T-helper 2 cell treated with Interferon-gamma antibody and Interleukin-4, amounts not matched to agents 5 μg/mL and 100 μg/mL, for 36 hours (primary cell): ENCODE results near the gene SYT7.
"Not testable (repeated sequence)": the region's sequence is repeated elsewhere in the genome, so short reads cannot be mapped to it uniquely, and the experiment has no call there.

Experiments
- DNase-seq: peaks from one replicate; pipeline ENCODE4 v3.0.0; 2021; ENCODE audit warnings: low spot score
- H3K27ac Mint-ChIP-seq: one replicate; pipeline ENCODE4 v1.8.0; 2021; ENCODE audit warnings: mild to moderate bottlenecking, mixed read lengths
- H3K27me3 Mint-ChIP-seq: one replicate; pipeline ENCODE4 v1.8.0; 2021; ENCODE audit warnings: low read depth, mixed read lengths
- H3K36me3 Mint-ChIP-seq: one replicate; pipeline ENCODE4 v1.8.0; 2021; ENCODE audit warnings: low read depth, mixed read lengths
- H3K4me1 Mint-ChIP-seq: one replicate; pipeline ENCODE4 v1.8.0; 2021; ENCODE audit warnings: low read depth, mixed read lengths
- H3K4me3 Mint-ChIP-seq: one replicate; pipeline ENCODE4 v1.8.0; 2022; ENCODE audit warnings: mild to moderate bottlenecking, moderate library complexity, mixed read lengths
- H3K9me3 Mint-ChIP-seq: one replicate; pipeline ENCODE4 v1.8.0; 2021; ENCODE audit warnings: mixed read lengths

The SYT7 gene

GRCh38 chr11:61614782-61615181, 33.9 kb upstream of the SYT7 start:
- H3K4me1 Mint-ChIP-seq, H3K27me3 Mint-ChIP-seq, H3K9me3 Mint-ChIP-seq, H3K27ac Mint-ChIP-seq, DNase-seq, H3K4me3 Mint-ChIP-seq, H3K36me3 Mint-ChIP-seq: not testable (repeated sequence)

DNA sequence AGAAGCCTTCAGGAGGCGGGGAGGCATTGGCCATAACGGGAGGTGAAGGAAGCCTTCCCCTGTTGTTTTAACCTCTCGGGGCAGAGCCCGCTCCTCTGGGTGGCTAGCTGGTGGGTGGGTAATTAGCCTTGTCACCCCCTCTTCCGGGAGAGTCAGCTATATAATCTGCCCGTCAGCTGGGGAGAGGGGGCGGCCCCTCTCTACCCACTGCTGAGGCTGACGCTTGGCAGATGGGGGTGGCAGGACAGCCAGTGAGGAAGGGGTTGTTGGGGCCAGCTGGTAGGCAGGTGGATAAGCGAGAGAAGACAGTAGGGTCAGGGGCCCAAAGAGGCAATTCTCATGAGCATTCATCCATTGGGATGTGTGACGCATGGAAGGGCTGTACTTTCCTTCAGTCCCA, 33.0 kb upstream of the SYT7 start:
- Mint-ChIP-seq H3K27ac (no peak overlapping the region), H3K27me3 (peaks cover 3% of the 10 kb centered on the region), H3K4me3 (no peak overlapping the region), H3K9me3 (no peaks in the 10 kb centered on the region), H3K4me1 (no peaks in the 10 kb centered on the region), H3K36me3 (no peaks in the 10 kb centered on the region)
- no peak for DNase-seq

DNA sequence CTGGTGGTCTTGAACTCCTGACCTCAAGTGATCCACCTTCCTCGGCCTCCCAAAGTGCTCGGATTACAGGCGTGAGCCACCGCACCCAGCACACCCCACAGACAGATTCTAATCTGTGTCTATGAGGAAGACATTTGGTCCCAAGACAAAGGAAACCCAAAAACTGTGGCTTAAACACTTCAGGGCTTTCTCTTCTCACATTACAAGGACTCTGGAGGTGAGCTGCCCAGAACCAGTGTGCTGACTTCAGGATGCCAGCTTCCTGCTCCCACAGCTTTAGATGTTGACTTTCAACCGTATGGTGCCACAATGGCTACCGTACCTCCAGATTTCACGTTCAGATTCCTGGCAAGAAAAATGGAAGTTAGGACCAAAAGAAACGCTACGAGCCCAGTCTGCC, 32.2 kb upstream of the SYT7 start:
- Mint-ChIP-seq H3K4me1 (no peaks in the 10 kb centered on the region), H3K9me3 (no peaks in the 10 kb centered on the region), H3K36me3 (no peaks in the 10 kb centered on the region), H3K4me3 (no peak overlapping the region), H3K27ac (no peak overlapping the region), H3K27me3 (peaks cover 3% of the 10 kb centered on the region)
- DNase-seq, result no peak

GRCh38 chr11:61611309-61611708, 30.4 kb upstream of the SYT7 start:
- H3K4me1 Mint-ChIP-seq, result no peaks in the 10 kb centered on the region
- DNase-seq, result no peak
- H3K27me3 Mint-ChIP-seq, result no peaks in the 10 kb centered on the region
- no peaks in the 10 kb centered on the region for H3K36me3 Mint-ChIP-seq
- H3K4me3 Mint-ChIP-seq, result no peak overlapping the region
- H3K9me3 Mint-ChIP-seq, result no peaks in the 10 kb centered on the region
- no peak overlapping the region for H3K27ac Mint-ChIP-seq

DNA sequence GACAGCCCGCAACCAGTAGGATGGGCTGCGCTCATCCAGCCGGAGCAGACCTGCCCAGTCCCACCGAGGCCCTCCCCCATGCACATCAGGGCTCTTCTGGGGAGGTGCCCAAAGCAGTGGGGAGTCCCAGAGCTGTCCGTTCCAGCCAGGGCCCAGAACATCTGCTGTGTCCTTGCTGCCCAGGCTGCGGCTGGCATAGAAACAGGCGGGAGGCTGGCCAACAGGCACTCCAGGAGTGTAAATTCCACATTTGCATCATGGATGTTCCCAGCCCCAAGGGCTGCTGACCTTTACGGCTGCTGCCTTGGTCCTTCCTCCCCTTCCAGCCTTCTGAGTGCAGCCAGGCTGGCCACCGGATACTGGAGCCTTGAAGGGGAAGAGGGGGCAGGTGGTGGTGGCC, 30.0 kb upstream of the SYT7 start:
- H3K27me3 Mint-ChIP-seq, result no peaks in the 10 kb centered on the region
- no peaks in the 10 kb centered on the region for H3K36me3 Mint-ChIP-seq
- no peaks in the 10 kb centered on the region for H3K4me1 Mint-ChIP-seq
- no peak overlapping the region for H3K27ac Mint-ChIP-seq
- H3K4me3 Mint-ChIP-seq, result no peak overlapping the region
- DNase-seq, result no peak
- H3K9me3 Mint-ChIP-seq, result no peaks in the 10 kb centered on the region

DNA sequence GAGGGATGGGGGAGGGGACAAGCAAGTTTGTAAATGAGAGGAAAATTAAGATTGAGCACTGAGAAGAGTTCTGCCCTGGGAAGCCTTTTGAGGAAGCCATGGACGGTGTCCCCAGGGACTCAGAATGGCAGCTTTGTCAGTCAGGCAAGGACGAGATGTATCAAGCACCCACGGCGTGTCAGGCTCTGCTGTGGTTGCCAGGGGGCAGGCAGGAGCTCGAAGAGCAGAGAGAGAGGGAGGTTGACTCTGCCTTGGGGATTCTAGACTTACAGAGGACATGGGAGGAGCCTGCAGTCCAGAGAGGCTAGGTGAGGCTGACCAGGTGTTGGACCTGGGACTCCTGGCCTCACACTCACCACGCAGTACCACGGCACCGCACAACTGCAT, 29.1 kb upstream of the SYT7 start:
- no peak for DNase-seq
- H3K36me3 Mint-ChIP-seq, result no peaks in the 10 kb centered on the region

GRCh38 chr11:61609000-61609979, 28.4 kb upstream of the SYT7 start:
- no peak for DNase-seq
- no peak overlapping the region for H3K27ac Mint-ChIP-seq
- no peak overlapping the region for H3K4me3 Mint-ChIP-seq
- no peaks in the 10 kb centered on the region for H3K27me3 Mint-ChIP-seq
- H3K36me3 Mint-ChIP-seq, result no peaks in the 10 kb centered on the region
- no peaks in the 10 kb centered on the region for H3K9me3 Mint-ChIP-seq
- H3K4me1 Mint-ChIP-seq, result no peaks in the 10 kb centered on the region

More for the DNA sequence above, 29.1 kb upstream of the SYT7 start:
- Mint-ChIP-seq H3K4me1 (no peaks in the 10 kb centered on the region), H3K27ac (no peak overlapping the region), H3K9me3 (no peaks in the 10 kb centered on the region), H3K4me3 (no peak overlapping the region), H3K27me3 (no peaks in the 10 kb centered on the region)

DNA sequence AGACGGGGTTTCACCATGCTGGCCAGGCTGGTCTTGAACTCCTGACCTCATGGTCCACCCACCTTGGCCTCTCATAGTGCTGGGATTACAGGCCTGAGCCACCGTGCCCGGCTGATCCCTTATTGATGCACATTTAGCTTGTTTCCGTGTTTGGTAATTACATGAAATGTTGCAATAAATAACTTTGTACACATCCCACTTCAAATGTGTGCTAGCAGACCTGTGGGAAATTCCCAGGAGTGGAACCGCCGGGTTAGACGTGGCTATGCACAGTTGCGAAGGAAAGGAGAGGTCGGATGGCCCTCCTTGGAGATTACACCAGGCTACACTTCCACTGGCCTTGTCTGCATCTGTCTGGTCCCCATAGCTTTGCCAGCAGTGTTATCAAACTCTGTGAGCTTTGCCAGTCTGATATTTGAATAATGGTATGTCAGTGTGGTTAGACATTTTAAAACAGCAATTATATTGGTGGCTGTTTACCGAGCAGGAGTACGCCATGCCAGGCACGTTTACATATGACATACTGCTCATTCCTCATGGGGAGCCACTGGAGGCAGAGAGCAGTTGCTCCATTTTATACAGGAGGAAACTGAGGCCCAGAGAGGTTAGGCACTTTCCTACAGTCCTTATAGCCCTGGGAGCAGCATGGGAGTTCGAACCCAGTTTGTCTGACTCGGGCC, 27.2 kb upstream of the SYT7 start:
- no peaks in the 10 kb centered on the region for H3K36me3 Mint-ChIP-seq
- no peak overlapping the region for H3K4me3 Mint-ChIP-seq
- no peak for DNase-seq
- H3K27me3 Mint-ChIP-seq, result no peaks in the 10 kb centered on the region
- no peak overlapping the region for H3K27ac Mint-ChIP-seq
- H3K4me1 Mint-ChIP-seq, result no peaks in the 10 kb centered on the region
- no peaks in the 10 kb centered on the region for H3K9me3 Mint-ChIP-seq

DNA sequence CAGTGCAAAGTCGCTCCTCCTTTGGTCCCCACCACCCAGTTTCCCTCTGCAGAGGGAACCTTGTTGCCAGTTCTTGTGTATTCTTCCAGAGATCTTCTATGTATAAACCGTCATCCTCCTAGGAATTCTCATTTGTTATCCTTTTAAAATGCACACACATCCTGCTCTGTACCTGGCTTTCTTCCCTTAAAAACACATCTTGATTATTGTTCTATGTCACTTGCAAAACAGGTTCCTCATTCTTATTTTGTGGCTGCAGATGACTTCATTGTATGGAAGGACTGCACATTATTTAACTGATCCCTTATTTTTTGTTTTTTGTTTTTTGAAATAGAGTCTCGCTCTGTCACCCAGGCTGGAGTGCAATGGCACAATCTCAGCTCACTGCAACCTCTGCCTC, 26.6 kb upstream of the SYT7 start:
- Mint-ChIP-seq H3K4me1 (no peaks in the 10 kb centered on the region), H3K36me3 (no peaks in the 10 kb centered on the region), H3K9me3 (no peaks in the 10 kb centered on the region), H3K4me3 (no peak overlapping the region), H3K27ac (no peak overlapping the region), H3K27me3 (no peaks in the 10 kb centered on the region)
- no peak for DNase-seq

DNA sequence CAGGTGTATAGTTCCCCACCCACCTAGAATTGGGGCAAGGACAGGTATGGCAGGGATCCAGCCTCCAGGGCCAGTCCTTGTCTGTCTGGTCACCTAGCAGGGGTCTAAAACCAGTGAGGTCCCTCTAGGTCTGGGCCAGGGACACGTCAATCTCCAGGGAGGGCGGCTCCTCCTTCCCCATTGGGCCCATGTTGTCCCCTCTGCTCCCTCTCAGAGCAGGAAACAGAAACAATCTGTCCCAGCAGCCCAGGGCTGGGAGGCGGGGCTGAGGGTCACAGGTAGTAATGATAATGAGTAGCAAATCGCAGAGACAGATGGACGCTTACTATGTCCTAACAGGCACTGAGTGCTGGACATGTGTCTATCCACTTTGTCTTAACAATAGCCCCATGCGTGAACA, 22.8 kb upstream of the SYT7 start:
- Mint-ChIP-seq H3K4me1 (no peaks in the 10 kb centered on the region), H3K36me3 (no peaks in the 10 kb centered on the region), H3K27ac (no peak overlapping the region), H3K9me3 (no peaks in the 10 kb centered on the region), H3K27me3 (peaks cover 5% of the 10 kb centered on the region), H3K4me3 (no peak overlapping the region)
- DNase-seq, result no peak

GRCh38 chr11:61602775-61603569, 22.1 kb upstream of the SYT7 start:
- Mint-ChIP-seq H3K4me3 (no peak overlapping the region), H3K36me3 (no peaks in the 10 kb centered on the region), H3K27ac (no peak overlapping the region), H3K9me3 (no peaks in the 10 kb centered on the region), H3K27me3 (peaks cover 7% of the 10 kb centered on the region), H3K4me1 (no peaks in the 10 kb centered on the region)
- no peak for DNase-seq

- Mint-ChIP-seq H3K9me3 (no peaks in the 10 kb centered on the region), H3K36me3 (no peaks in the 10 kb centered on the region), H3K4me3 (no peak overlapping the region), H3K4me1 (no peaks in the 10 kb centered on the region), H3K27ac (no peak overlapping the region), H3K27me3 (peaks cover 7% of the 10 kb centered on the region)
- no peak for DNase-seq
Measured at GRCh38 chr11:61601512-61601911, 20.6 kb upstream of the SYT7 start.

DNA sequence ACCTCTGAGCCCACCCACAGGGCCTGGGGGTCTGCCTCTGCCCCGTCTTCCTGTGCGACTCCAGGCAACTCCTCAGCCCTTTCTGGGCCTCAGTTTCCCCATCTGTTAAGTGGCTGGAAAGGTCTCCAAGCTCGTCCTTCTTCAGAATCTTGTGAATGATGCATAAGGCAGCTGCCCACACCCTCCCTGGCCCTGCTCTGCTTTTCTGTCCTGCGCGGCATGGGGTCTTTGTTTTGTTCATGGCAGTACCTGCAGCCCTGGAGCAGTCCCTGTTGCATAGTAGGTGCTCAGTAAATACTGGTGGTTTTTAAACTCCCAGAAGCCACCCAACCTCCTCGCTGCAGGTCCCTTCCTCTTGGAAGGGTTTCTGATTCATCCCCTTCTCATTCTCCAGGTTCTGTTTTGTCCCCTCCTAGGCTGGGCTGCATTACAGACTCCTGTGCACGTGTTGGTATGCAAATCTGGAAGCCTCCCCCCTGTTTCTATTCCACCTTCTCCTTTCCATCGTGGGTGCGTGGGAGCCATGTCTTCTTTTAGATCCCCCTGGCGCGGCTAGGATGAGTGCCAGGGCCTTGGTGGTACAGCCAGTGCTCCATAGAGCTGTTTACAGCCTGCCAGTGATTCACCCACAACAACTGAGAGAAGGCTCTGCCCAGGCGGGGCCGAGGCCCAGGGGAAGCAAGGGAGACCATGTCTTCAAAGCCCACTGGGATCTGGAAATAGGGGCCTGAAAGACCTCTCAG, 19.3 kb upstream of the SYT7 start:
- no peak for DNase-seq
- H3K4me1 Mint-ChIP-seq, result no peaks in the 10 kb centered on the region
- H3K27me3 Mint-ChIP-seq, result peaks cover 7% of the 10 kb centered on the region
- H3K9me3 Mint-ChIP-seq, result no peaks in the 10 kb centered on the region
- no peaks in the 10 kb centered on the region for H3K36me3 Mint-ChIP-seq
- no peak overlapping the region for H3K4me3 Mint-ChIP-seq
- no peak overlapping the region for H3K27ac Mint-ChIP-seq
